Lung (tissue), 12 donors: ENCODE data around the gene DUSP5. TPM values are rescaled to one million over a fixed set of nuclear protein-coding genes. Genes with fewer than 3 reads are reported as not detected.

Experiments used
- ATAC-seq: fragments of 200-7000 bp; cut with Tn5 transposase; one replicate; pipeline ENCODE4 v1.9.1; 2020; ENCODE audit warnings: moderate number of reproducible peaks; ENCODE audit not compliant: insufficient read depth, low FRiP score
- DNase-seq, 3 donors: peaks; one replicate each; pipeline ENCODE4 v3.0.0-alpha.2; 2013 to 2017
- H3K27ac ChIP-seq, 2 donors: one replicate each; pipeline ENCODE4 v1.5.1; 2013; ENCODE audit warnings: mild to moderate bottlenecking in 2 of 2, moderate library complexity in 2 of 2, control low read depth in 1 of 2, inconsistent platforms in 1 of 2, low read depth in 1 of 2, low read length in 1 of 2
- H3K27me3 ChIP-seq, 3 donors: one replicate each; pipeline ENCODE4 v1.5.1; 2013; ENCODE audit warnings: low read length in 2 of 3; ENCODE audit not compliant: control insufficient read depth in 3 of 3, insufficient read depth in 3 of 3
- H3K36me3 ChIP-seq, 4 donors: one replicate each; pipeline ENCODE4 v1.5.1; 2013; ENCODE audit warnings: low read length in 4 of 4, mild to moderate bottlenecking in 1 of 4, moderate library complexity in 1 of 4; ENCODE audit not compliant: control insufficient read depth in 4 of 4, insufficient read depth in 4 of 4
- H3K4me1 ChIP-seq, 5 donors: one replicate each; pipeline ENCODE4 v1.5.1; 2013; ENCODE audit warnings: low read length in 5 of 5, mild to moderate bottlenecking in 2 of 5, moderate library complexity in 1 of 5; ENCODE audit not compliant: control insufficient read depth in 5 of 5, insufficient read depth in 5 of 5
- H3K4me3 ChIP-seq: one replicate; pipeline ENCODE4 v1.5.1; 2013; ENCODE audit warnings: mild to moderate bottlenecking, control low read depth, moderate library complexity
- H3K9ac ChIP-seq, 2 donors: one replicate each; pipeline ENCODE4 v1.5.1; 2013; ENCODE audit warnings: low read length in 2 of 2, control low read depth in 1 of 2; ENCODE audit not compliant: insufficient read depth in 1 of 2
- H3K9me3 ChIP-seq, 4 donors: one replicate each; pipeline ENCODE4 v1.5.1; 2013; ENCODE audit warnings: low read length in 3 of 4, mild to moderate bottlenecking in 1 of 4, moderate library complexity in 1 of 4; ENCODE audit not compliant: control insufficient read depth in 4 of 4, insufficient read depth in 3 of 4
- CTCF ChIP-seq: IDR thresholded peaks from 2 replicates; pipeline ENCODE4 v1.5.1; 2012; ENCODE audit warnings: mild to moderate bottlenecking; ENCODE audit errors: control extremely low read depth, extremely low read depth
- WGBS, 2 donors: extraction: QIAGEN DNeasy Blood & Tissue Kit; methylation state at CpG; one replicate each; pipeline ENCODE4 v1.1.7; 2013; 5-methylcytosine and 5-hydroxymethylcytosine counted together
- polyA plus RNA-seq, 2 donors: library from polyadenylated mRNA; stranded (reverse); fragments of 200-250 nt; gene quantifications; one replicate each; pipeline ENCODE4 v1.2.1, GENCODE V29; 2013
- total RNA-seq, 2 donors: library from RNA; depleted of rRNA in 1 of 2; stranded (reverse); fragments of >200 nt in 1 of 2; gene quantifications; one replicate each; pipeline ENCODE4 v1.2.1, GENCODE V29; 2014 to 2021
- donor health status: control.
- donor health status: control.
- donor health status: Bipolar disorder and iron deficiency.
- donor health status: healthy.
- donor health status: DM: yes; HTN: yes; CAD: no.

Gene DUSP5
- total and polyA plus RNA-seq, 4 donors, result 10.3 to 16.4 (median 12.9) TPM

- 85 to 88% methylated on average over 5 of the region's 5 CpGs for WGBS, 2 donors
These were observed 51.5 kb downstream of the DUSP5 start for GRCh38 chr10:110549211-110549610.

GRCh38 chr10:110553905-110554304 is 56.2 kb downstream of the DUSP5 start:
- ATAC-seq, result no peak

More at GRCh38 chr10:110549211-110549610, 51.5 kb downstream of the DUSP5 start:
- H3K36me3 ChIP-seq, result no peaks in the 10 kb centered on the region
- TF ChIP-seq CTCF, result no peak
- no peak overlapping the region for H3K9ac ChIP-seq
- no peak overlapping the region for H3K27ac ChIP-seq
- no peak for DNase-seq
- peaks cover 0 to 27% (median 8%) of the 10 kb centered on the region in 3 donors for H3K27me3 ChIP-seq
- no peak for ATAC-seq
- H3K9me3 ChIP-seq, result no peaks in the 10 kb centered on the region
- peaks cover 0 to 10% (median 0%) of the 10 kb centered on the region in 5 donors for H3K4me1 ChIP-seq
- H3K4me3 ChIP-seq, result no peak overlapping the region

DNA sequence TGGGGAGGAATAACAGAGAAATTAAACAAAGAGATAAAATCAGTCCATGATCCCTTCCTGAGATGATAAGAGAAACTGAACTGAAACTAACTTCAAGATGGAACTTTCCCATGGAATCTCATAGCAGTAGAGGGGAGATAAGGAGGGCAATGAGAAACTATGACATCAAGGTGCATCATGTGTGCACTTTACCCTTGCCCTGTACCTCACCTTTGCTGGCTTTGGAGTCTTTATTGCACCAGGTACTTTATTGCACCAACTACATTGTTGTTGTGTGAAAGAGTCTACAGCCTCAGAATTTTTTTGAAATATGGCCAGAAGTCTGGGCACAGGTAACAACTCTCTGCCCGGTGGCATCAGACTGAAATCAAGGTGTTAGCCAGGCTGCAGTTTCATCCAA is 58.6 kb downstream of the DUSP5 start:
- Histone ChIP-seq H3K36me3 (no peaks in the 10 kb centered on the region), H3K27me3 (peaks cover 0 to 9% (median 0%) of the 10 kb centered on the region in 3 donors), H3K27ac (no peak overlapping the region), H3K4me3 (no peak overlapping the region), H3K4me1 (no peaks in the 10 kb centered on the region), H3K9ac (no peak overlapping the region), H3K9me3 (no peaks in the 10 kb centered on the region)
- ATAC-seq, result no peak
- WGBS, 2 donors, result 96 to 100% methylated on average over 1 of the region's 1 CpG
- TF ChIP-seq CTCF, result no peak
- DNase-seq, result no peak

More at GRCh38 chr10:110553905-110554304, 56.2 kb downstream of the DUSP5 start:
- Histone ChIP-seq H3K27me3 (peaks cover 0 to 22% (median 5%) of the 10 kb centered on the region in 3 donors), H3K4me1 (no peaks in the 10 kb centered on the region), H3K9ac (no peak overlapping the region), H3K4me3 (no peak overlapping the region), H3K9me3 (no peaks in the 10 kb centered on the region), H3K36me3 (no peaks in the 10 kb centered on the region), H3K27ac (no peak overlapping the region)
- no peak for DNase-seq
- whole genome bisulfite sequencing, 2 donors, result 43 to 86% methylated on average over 2 of the region's 2 CpGs
- TF ChIP-seq CTCF, result no peak
